SW480 (cell line): ENCODE measurements around the gene BEND6.

Experiments used
- DNase-seq: peaks from one replicate; pipeline ENCODE4 v3.0.0-alpha.2; 2016; ENCODE audit warnings: low spot score

BEND6 gene

DNA sequence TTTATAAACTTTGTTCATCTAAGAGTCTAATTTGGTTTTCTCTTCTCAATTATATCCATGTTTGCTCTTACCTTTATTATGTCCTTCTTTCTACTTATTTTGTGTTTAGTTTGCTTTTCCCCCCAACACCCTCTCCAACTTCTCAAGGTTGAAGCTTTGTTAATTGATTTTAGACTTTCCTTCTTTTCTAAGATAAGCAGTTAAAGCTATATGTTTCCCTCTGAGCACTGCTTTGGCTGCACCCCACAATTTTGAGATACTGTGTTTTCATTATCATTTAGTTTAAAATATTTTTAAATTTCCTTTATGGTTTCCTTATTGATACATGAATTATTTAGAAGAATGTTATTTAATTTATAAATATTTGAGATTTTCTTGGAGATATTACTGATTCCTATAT lies 13.9 kb upstream of the BEND6 start:
- DNase-seq = no peak

DNA sequence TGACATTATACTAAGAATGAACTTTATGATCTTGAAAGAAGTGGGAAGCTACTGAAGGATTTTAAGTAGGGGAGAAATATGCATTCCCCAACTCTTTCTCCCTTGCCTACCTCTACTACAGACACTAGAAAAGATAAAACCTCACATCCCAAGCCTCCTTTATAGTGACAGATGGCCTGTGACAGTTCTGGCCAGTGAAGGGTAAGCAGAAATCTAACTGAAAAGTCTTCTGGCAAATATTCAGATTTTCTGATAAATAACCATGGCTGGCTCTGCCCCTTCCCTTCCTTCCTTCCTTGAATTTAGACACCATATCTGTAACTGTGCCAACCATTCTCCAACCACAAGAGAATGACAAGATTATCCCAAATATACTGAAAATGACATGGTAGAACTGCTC lies 10.2 kb upstream of the BEND6 start:
- DNase-seq = no peak

GRCh38 chr6:56946368-56946767 lies 8.5 kb upstream of the BEND6 start:
- DNase-seq = no peak

DNA sequence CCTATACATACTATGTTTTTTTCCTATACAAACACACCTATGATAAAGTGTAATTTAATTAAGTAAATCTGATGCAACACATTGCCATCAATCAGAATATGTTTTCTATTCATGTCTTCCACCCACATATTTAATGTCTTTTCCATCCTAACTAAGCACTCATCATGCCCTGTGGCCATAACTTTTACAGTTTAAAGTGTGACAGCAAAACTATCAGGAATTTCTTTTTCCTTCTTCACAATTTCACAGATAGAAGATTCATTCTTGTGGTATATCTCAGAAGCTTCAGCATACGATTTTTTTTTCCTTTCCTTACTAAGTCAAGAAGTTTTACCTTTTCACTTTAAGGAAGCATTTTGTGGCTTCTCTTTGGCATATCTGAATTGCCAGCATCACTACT lies 7.0 kb upstream of the BEND6 start:
- no peak for DNase-seq

GRCh38 chr6:56949265-56949664 lies 5.6 kb upstream of the BEND6 start:
- no peak for DNase-seq

GRCh38 chr6:56949925-56950495 lies 4.9 kb upstream of the BEND6 start:
- DNase-seq = no peak

GRCh38 chr6:56951049-56951831 lies 3.7 kb upstream of the BEND6 start:
- no peak for DNase-seq

GRCh38 chr6:56953597-56954402 lies 1.1 kb upstream of the BEND6 start:
- DNase-seq = no peak

- DNase-seq = peak; percentile 82
These were observed 556 bp downstream of the BEND6 start for GRCh38 chr6:56955171-56956155.

DNA sequence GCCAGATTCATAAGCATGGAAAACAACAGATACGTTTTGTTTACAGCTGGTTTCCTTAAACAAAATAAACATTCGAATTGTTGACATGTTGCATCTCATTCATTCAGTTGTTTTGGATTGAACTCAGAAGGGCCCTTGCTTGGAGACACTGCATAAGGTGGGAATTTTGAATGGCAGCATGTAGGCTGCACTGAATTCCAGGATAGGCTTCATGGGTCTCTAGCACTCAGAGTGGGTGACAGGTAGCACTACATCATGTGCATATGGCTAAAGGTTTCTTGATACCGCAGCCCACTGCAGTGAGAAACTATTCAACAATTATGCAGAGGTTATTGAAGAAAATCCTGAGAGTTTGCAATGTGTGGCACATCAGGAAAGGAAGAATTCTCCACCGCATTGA lies 1.6 kb downstream of the BEND6 start:
- no peak for DNase-seq

- no peak for DNase-seq
These were observed 2.9 kb downstream of the BEND6 start for GRCh38 chr6:56957856-56958255.

- DNase-seq = no peak
These were observed 3.6 kb downstream of the BEND6 start for GRCh38 chr6:56958481-56958880.

DNA sequence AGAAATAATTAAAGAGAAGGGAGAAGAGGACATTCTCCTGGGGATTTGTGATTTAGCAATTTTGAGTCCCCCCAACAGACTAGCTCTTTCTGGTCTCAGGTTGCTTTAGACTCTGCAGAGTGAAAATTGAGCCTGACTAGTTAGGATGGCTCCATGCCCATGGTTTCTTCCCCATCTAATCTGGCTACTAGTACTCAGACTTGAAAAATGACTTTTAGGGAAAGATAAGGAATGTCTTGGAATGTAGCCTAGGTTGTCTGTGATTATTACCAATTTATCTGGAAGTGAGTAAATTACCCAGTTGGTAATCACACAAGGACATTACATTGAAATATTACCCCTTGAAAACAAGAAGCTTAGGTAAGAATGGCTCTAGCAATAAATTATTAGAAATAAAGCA lies 4.2 kb downstream of the BEND6 start:
- no peak for DNase-seq

GRCh38 chr6:56959938-56960337 lies 5.0 kb downstream of the BEND6 start:
- DNase-seq = no peak

DNA sequence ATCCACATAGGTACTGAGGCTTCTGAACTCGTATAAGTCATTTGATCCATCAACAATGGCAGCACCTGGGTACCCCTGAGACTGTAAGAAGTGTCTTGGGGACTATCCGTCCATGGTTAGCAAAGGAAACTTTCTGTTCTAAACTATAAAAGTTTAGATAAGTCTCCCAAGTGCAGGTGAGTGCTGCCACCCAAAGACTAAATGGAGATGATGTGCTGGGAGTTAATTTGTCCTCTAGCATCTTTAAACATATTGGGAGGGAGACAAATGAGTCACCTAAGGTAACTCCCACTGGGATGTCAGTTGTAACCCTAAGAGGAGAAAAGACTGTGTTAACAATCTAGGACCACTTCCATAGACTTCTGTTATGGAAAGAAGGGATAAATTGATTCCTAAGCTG lies 6.2 kb downstream of the BEND6 start:
- no peak for DNase-seq

DNA sequence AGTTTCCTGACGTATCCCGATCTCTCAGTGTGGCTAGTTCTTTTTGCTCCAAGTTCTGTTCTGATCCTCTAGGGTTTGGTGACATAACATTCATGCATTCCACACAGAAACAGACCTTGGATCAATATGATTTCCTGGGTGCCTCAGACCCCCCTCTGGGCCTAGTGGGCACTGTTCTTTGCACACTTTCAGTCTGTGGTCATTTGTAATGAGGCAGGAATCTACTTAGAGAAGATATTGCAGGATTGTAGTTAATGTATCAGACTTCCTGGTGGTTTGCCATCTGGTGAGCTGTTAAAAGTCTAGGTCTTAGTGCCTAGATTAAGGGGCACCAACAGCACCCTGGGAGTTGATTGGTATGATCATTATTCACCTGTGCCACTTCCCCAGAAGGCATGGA lies 7.5 kb downstream of the BEND6 start:
- DNase-seq = no peak

DNA sequence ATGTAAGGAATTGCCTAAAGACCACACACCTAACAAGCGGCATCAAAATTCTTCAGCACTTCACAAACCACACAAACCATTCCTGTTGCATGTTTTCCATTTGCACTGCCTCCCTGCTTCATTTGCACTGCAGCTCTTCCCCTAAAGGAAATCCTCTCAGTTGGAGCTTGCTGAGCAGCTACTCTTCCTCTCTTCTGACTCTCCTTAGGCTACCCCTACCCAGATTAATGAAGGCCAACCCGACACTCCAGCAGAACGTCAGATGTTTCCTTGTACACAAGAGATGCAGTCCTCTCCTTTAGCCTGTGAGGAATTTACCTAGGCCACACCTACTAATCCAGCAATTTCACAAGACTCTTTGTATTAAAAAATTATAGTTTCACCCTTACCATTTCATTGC lies 8.1 kb downstream of the BEND6 start:
- DNase-seq = no peak

GRCh38 chr6:56963793-56964192 lies 8.9 kb downstream of the BEND6 start:
- DNase-seq = no peak

DNA sequence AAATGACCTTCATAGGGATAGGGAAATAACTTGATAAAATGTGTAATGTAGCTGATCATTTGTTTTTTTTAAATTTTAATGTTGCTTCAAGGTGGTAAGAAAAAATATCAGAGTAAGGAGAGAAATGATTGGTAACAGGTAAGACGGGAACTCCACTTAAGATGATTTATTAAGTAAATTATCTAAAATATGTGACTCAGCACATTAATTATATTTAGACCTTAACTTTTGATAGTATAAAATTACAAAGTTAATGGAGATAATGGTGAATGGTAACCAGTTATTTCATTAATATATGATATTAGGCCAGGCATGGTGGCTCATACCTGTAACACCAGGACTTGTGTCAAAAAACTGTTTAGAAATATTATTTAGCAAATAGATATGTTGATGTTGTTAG lies 10.2 kb downstream of the BEND6 start:
- DNase-seq = no peak

GRCh38 chr6:56970849-56971248 lies 15.9 kb downstream of the BEND6 start:
- DNase-seq = no peak

- no peak for DNase-seq
These were observed 22.3 kb downstream of the BEND6 start for GRCh38 chr6:56977192-56977591.

GRCh38 chr6:56978530-56978929 lies 23.6 kb downstream of the BEND6 start:
- DNase-seq = no peak
